Activated CD8-positive, alpha-beta memory T cell treated with anti-CD3 and anti-CD28 coated beads, Interleukin-2, amount 50 U/mL, for 24 hours (primary cell): Measurements from ENCODE around the gene TNRC6B.
"Not testable (repeated sequence)": the region's sequence is repeated elsewhere in the genome, so short reads cannot be mapped to it uniquely, and the experiment has no call there.

ENCODE experiments used
- DNase-seq: peaks from one replicate; pipeline ENCODE4 v3.0.0-alpha.2; 2020; ENCODE audit errors: extremely low read depth

TNRC6B gene

GRCh38 chr22:40213478-40213877 lies 35.8 kb downstream of the TNRC6B start:
- DNase-seq = no peak

GRCh38 chr22:40215266-40215665 lies 37.5 kb downstream of the TNRC6B start:
- DNase-seq = no peak

DNA sequence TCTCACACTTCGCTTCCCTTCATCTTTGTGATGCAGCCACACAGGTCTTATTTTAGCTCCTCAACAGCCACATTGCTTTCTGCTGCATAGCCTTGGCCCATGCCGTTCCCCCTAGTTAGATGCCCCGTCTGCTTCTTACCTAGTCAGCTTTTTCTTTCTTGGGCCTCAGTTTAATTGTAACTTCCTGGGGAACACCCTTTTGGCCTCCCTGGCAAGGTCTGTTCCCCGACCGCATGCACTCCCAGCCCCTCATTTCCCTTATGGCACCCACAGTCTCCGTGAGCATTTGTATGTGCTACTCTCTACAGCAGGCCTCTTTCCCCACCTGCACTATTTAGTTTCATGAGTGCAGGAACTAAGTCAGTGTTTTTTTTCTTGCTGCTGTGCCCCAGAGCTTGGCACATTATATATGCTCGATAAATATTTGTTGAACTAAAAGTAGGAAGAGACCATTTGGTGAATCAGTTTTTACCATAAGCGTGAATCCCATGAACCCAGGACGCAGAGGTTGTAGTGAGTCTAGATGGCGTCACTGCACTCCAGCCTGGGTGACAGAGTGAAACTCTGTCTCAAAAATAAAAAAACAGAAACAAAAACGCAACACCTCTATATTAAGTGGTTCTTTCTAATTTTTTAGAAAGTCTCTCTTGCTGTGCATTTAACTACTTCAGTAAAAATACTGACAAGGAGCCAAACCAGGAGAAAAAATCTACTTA lies 38.5 kb downstream of the TNRC6B start:
- DNase-seq = no peak

DNA sequence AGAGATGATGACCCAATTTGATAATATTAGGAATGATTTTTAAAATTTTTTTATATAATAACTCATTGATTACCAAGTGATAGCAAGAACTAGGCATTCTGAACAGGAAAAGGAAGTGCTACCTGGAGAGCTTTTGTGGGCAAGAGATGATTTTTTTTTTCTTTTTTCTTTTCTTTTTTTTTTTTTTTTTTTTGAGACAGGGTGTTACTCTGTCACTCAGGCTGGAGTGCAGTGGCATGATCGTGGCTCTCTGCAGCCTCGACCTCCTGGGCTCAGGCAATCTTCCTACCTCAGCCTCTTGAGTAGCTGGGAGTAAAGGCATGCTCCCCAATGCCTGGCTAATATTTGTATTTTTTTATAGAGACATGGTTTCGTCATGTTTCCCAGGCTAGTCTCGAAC lies 40.4 kb downstream of the TNRC6B start:
- no peak for DNase-seq

GRCh38 chr22:40218723-40219294 lies 41.1 kb downstream of the TNRC6B start:
- no peak for DNase-seq

DNA sequence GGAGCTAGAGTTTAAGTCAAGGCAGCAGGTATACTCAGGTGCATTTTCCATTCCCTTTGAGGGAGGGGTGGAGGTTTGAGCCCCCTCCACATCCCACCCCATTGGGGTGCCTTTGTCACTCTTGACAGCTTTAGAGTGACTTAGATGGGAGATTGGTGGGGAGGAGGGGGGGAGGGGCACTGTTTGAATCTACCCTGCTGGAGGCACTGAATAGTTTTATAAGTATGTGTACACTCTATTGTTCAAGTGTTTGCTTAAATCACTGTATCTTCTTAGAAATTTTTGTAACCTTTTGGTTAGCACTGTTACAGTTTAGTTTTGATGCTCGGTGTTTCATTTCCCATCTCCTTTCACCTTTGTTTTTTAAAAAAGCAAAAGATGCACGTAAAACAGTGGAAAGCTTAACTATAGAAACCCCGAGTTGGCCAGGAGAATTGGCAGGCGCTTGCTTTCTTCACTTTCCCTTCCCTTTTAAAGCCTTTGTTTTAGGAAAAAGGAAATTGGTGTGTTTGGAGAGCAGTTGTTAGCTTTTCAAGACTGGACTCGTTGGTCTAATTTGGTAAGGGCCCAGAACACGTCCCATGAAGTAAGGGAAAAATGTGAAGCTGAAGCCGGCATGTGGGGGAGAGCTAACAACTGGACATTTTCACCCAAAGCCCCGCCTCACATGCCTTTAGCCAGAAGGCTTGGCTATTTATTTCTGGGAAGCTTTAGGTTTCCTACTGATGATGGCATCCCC lies 42.8 kb downstream of the TNRC6B start:
- DNase-seq = no peak

GRCh38 chr22:40221055-40221414 lies 43.3 kb downstream of the TNRC6B start:
- no peak for DNase-seq

- not testable (repeated sequence) for DNase-seq
Observed at GRCh38 chr22:40222979-40223378, 45.3 kb downstream of the TNRC6B start.

- DNase-seq = no peak
Observed at GRCh38 chr22:40224702-40225101, 47.0 kb downstream of the TNRC6B start.

GRCh38 chr22:40226620-40227019 lies 48.9 kb downstream of the TNRC6B start:
- DNase-seq = no peak

DNA sequence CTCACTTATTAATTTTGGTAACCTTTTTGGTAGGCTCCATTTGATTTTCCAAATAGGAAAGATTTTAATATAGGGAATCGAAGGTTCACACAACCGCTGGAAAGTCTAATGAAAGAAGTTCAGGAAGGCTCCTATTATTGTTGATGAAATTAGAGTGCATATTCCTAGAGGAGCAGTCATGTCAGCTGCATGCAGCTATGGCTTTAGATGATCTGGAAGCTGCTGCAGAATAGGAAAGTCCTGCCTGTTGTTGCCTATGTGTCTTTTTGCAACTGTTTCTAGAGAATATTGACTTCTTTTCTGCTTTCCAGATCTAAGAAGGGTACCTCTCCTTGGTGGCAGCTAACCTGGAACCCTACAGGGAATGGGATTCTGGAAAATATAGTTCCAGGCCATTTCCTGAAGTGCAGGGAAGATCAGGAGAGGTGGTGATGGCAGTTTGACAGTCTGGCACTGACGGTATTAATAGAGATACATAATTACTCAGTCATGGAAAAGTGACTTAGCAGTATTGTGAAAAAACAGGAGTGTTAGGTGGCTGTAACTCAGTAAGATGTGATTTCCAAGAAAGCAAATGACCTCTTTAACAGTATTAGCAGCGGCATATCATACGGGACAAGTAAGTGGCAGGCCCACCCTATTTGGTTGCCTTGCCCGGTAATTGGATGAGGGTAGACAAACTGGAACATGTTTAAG lies 54.0 kb downstream of the TNRC6B start:
- DNase-seq = no peak

- DNase-seq = no peak
Observed at GRCh38 chr22:40232624-40233023, 54.9 kb downstream of the TNRC6B start.

DNA sequence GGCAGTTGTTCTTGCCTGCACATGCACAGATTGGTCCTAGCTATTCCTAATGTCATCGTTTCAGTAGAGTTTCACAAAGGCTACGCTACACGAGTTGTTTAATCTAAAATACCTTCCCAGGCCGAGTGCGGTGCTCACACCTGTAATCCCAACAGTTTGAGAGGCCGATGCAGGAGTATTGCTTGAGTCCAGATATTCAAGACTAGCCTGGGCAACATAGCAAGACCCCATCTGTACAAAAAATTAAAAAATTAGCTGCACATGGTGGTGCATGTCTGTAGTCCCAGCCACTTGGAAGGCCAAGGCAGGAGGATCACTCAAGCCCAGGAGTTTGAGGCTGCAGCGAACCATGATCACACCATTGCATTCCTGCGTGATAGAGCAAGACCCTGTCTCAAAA lies 56.2 kb downstream of the TNRC6B start:
- no peak for DNase-seq

DNA sequence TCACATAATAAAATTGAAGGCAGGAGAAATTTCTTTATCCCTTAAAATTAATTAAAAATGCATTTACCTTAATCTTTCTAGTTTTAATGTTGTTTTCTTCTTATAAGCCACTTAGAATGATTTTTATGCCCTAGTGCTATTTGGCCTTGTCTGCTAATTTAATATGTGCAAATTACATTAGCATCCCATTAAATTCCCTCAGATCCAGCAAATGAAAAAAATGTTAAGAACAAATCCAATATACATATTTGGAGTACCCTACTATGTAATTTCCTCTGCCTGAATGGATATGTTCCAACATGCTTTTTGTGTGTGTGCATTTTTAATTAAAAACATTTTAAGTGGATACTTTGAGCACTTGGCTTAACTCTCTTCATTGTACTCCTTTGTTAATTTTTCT lies 56.9 kb downstream of the TNRC6B start:
- DNase-seq = no peak

- no peak for DNase-seq
Observed at GRCh38 chr22:40235308-40235707, 57.6 kb downstream of the TNRC6B start.

DNA sequence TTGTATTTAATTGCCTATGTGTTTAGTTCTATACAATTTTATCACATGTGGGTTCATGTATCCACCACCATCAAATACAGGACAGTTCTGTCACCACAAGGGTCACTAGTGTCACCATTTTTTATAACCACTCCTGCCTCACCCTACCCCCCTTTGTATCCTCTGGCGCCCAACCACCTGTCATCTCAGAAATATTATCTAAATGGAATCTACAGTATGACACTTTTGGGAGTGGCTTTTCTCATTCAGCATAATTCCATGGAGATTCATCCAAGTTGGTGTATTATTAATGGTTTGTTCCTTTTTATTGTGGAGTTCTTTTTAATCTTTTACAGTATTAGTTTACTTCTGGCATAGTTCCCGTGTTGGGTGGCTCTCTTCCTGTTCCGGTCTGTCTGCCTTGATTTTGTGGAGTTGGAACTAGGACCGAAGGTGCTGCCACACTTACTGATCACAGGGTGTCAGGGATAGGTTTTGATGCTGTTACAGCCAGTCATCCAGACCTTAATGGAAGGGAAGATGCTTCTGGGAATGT lies 58.5 kb downstream of the TNRC6B start:
- no peak for DNase-seq

GRCh38 chr22:40237241-40237640 lies 59.5 kb downstream of the TNRC6B start:
- no peak for DNase-seq

- no peak for DNase-seq
Observed at GRCh38 chr22:40237788-40238424, 60.2 kb downstream of the TNRC6B start.

- DNase-seq = no peak
Observed at GRCh38 chr22:40238425-40239344, 61.0 kb downstream of the TNRC6B start.

DNA sequence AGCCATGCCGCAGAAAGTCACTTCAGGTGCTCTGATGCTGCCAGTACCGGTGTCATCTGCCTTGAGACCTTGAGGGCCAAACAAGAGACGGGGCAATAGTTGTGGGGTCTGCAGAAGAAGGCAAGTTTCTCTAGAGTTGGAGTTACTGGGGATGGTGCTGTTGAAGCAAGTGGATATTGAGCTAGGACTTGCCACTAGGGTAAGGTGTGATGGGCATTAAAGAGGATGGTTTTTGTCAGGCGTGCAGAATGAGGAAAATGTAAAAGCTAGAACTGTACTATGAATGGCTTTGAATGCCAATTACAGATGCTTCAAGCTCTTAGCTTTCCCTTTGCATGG lies 61.6 kb downstream of the TNRC6B start:
- DNase-seq = no peak

GRCh38 chr22:40240160-40240559 lies 62.4 kb downstream of the TNRC6B start:
- DNase-seq = no peak
